Measurements from ENCODE around the gene CLSTN1. TPM values are rescaled to one million over a fixed set of nuclear protein-coding genes. Genes with fewer than 3 reads are reported as not detected.

Gene CLSTN1
- total and polyA plus RNA-seq, 2 donors (not counting 1 experiment from before 2014, with no cell fraction given): 34.9 to 81.4 TPM

- CTCF ChIA-PET: interaction anchor here (0.5 kb wide), 1 partner anchor 443 kb away, joined by 6 read pairs; no protein-coding TSS in a partner anchor
- no peaks in the 10 kb centered on the region for H3K27me3 ChIP-seq (replicated peaks in 1 of 4; ENCODE audit: control extremely low read depth in 1 of 4, control insufficient read depth in 3 of 4, insufficient read depth in 4 of 4, low read length in 3 of 4)
- Mint-ChIP-seq H3K9me3 (ENCODE audit: insufficient read depth) (no peaks in the 10 kb centered on the region), H3K27me3 (no peaks in the 10 kb centered on the region), H3K4me1 (peaks cover 1% of the 10 kb centered on the region), H3K27ac (no peak overlapping the region), H3K4me3 (no peak overlapping the region)
- no peak overlapping the region for H3K9ac ChIP-seq (ENCODE audit: low read length)
- peaks cover 62% of the 10 kb centered on the region for H4K20me1 ChIP-seq (ENCODE audit: control insufficient read depth, insufficient read depth, low read length, poor library complexity, severe bottlenecking)
- no peak overlapping the region for H3K4me3 ChIP-seq (ENCODE audit: control extremely low read depth in 1 of 5, extremely low read depth in 1 of 5, insufficient read depth in 1 of 5, low read depth in 2 of 5, low read length in 4 of 5)
- no peak overlapping the region for H2AFZ ChIP-seq (ENCODE audit: insufficient read depth, low read depth, low read length, poor library complexity, severe bottlenecking)
- H3K36me3 ChIP-seq (replicated peaks in 1 of 2; ENCODE audit: control extremely low read depth in 1 of 2, control insufficient read depth in 1 of 2, extremely low read depth in 1 of 2, insufficient read depth in 2 of 2, low read length in 1 of 2): peaks cover 0 to 8% of the 10 kb centered on the region in 2 experiments
- POLR2A ChIA-PET: no interaction called here
- DNase-seq (no peak), ATAC-seq (ENCODE audit: low read depth) (no peak)
- H3K4me1 ChIP-seq (ENCODE audit: control insufficient read depth in 2 of 2, insufficient read depth in 2 of 2, low read length in 2 of 2): no peaks in the 10 kb centered on the region
- peaks cover 78% of the 10 kb centered on the region for H3K79me2 ChIP-seq (ENCODE audit: control insufficient read depth, insufficient read depth, low read length)
- H3K9me3 ChIP-seq (ENCODE audit: control extremely low read depth in 1 of 3, control insufficient read depth in 2 of 3, insufficient read depth in 1 of 3, low read length in 2 of 3): no peaks in the 10 kb centered on the region
- TF ChIP-seq, protein P1, sequence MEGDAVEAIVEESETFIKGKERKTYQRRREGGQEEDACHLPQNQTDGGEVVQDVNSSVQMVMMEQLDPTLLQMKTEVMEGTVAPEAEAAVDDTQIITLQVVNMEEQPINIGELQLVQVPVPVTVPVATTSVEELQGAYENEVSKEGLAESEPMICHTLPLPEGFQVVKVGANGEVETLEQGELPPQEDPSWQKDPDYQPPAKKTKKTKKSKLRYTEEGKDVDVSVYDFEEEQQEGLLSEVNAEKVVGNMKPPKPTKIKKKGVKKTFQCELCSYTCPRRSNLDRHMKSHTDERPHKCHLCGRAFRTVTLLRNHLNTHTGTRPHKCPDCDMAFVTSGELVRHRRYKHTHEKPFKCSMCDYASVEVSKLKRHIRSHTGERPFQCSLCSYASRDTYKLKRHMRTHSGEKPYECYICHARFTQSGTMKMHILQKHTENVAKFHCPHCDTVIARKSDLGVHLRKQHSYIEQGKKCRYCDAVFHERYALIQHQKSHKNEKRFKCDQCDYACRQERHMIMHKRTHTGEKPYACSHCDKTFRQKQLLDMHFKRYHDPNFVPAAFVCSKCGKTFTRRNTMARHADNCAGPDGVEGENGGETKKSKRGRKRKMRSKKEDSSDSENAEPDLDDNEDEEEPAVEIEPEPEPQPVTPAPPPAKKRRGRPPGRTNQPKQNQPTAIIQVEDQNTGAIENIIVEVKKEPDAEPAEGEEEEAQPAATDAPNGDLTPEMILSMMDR (IDR thresholded peaks at IDR 0.05): no peak
- TF ChIP-seq EZH2 (IDR thresholded peaks at IDR 0.05; ENCODE audit: borderline replicate concordance, insufficient read depth, low read depth, low read length, poor library complexity, severe bottlenecking): no peak
- WGBS (ENCODE audit: insufficient coverage): no CpG with 5 or more reads among the region's 2 CpGs
- intact Hi-C loops (cut with micrococcal nuclease): no loop called here
- no peak overlapping the region for H3K4me2 ChIP-seq (replicated peaks; ENCODE audit: low read depth, low read length, poor library complexity, severe bottlenecking)
- no peak overlapping the region for H3K27ac ChIP-seq (ENCODE audit: low read length in 2 of 2)
These were observed 63.8 kb downstream of the CLSTN1 start for GRCh38 chr1:9759939-9760338.

DNA sequence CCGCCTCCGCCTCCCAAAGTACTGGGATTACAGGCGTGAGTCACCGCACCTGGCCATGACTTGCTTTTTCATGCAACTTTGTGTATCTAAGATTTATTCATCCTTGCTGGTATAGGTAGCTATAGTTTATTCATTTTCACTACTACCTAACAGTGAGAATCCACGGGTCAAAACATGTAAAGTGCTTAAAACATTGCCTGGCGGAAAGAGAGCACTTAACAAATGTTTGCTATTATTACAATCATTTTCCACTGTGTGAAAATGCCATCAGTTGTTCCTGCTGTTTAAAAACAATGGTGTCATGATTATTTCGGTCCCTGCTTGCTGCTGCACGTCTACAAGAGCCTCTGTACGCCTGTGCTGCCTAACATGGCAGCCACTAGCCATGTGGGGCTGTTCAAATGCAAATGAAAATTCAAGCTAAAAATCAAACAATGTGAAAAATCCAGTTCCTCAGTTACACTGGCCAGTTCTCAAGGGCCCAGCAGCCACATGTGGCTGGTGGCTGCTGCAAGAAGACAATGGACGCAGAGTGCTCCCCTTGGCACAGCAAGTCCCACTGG lies 65.1 kb downstream of the CLSTN1 start:
- peaks cover 58% of the 10 kb centered on the region for H4K20me1 ChIP-seq (ENCODE audit: control insufficient read depth, insufficient read depth, low read length, poor library complexity, severe bottlenecking)
- intact Hi-C loops (cut with micrococcal nuclease): no loop called here
- peaks cover 0 to 14% of the 10 kb centered on the region in 2 experiments for H3K36me3 ChIP-seq (replicated peaks in 1 of 2; ENCODE audit: control extremely low read depth in 1 of 2, control insufficient read depth in 1 of 2, extremely low read depth in 1 of 2, insufficient read depth in 2 of 2, low read length in 1 of 2)
- Mint-ChIP-seq H3K27ac (no peak overlapping the region), H3K4me3 (no peak overlapping the region), H3K9me3 (ENCODE audit: insufficient read depth) (no peaks in the 10 kb centered on the region), H3K27me3 (no peaks in the 10 kb centered on the region), H3K4me1 (peaks cover 1% of the 10 kb centered on the region)
- no peak overlapping the region for H3K4me3 ChIP-seq (ENCODE audit: control extremely low read depth in 1 of 5, extremely low read depth in 1 of 5, insufficient read depth in 1 of 5, low read depth in 2 of 5, low read length in 4 of 5)
- no peak overlapping the region for H3K9ac ChIP-seq (ENCODE audit: low read length)
- 100% methylated on average over 6 of the region's 10 CpGs for WGBS (ENCODE audit: insufficient coverage)
- no peak overlapping the region for H3K27ac ChIP-seq (ENCODE audit: low read length in 2 of 2)
- H2AFZ ChIP-seq (ENCODE audit: insufficient read depth, low read depth, low read length, poor library complexity, severe bottlenecking): no peak overlapping the region
- no peak for ATAC-seq (ENCODE audit: low read depth)
- H3K9me3 ChIP-seq (ENCODE audit: control extremely low read depth in 1 of 3, control insufficient read depth in 2 of 3, insufficient read depth in 1 of 3, low read length in 2 of 3): no peaks in the 10 kb centered on the region
- ChIA-PET POLR2A (no interaction called here), CTCF (interaction anchor here (1.3 kb wide), 1 partner anchor 132 kb away, joined by 4 read pairs; no protein-coding TSS in a partner anchor)
- H3K27me3 ChIP-seq (replicated peaks in 1 of 4; ENCODE audit: control extremely low read depth in 1 of 4, control insufficient read depth in 3 of 4, insufficient read depth in 4 of 4, low read length in 3 of 4): no peaks in the 10 kb centered on the region
- H3K4me2 ChIP-seq (replicated peaks; ENCODE audit: low read depth, low read length, poor library complexity, severe bottlenecking): no peak overlapping the region
- DNase-seq: no peak
- TF ChIP-seq, protein P1 (IDR thresholded peaks at IDR 0.05): no peak
- no peak for TF ChIP-seq EZH2 (IDR thresholded peaks at IDR 0.05; ENCODE audit: borderline replicate concordance, insufficient read depth, low read depth, low read length, poor library complexity, severe bottlenecking)
- peaks cover 65% of the 10 kb centered on the region for H3K79me2 ChIP-seq (ENCODE audit: control insufficient read depth, insufficient read depth, low read length)
- no peaks in the 10 kb centered on the region for H3K4me1 ChIP-seq (ENCODE audit: control insufficient read depth in 2 of 2, insufficient read depth in 2 of 2, low read length in 2 of 2)

All from B cell (primary cell).